Right ventricle myocardium inferior (tissue), 1 donor: Measurements from ENCODE around the gene GJC1. TPM values are rescaled to one million over a fixed set of nuclear protein-coding genes. Genes with fewer than 3 reads are reported as not detected.

Experiments used
- ATAC-seq: fragments of 200-7000 bp; cut with Tn5 transposase; one replicate; pipeline ENCODE4 v1.9.1; 2020; ENCODE audit warnings: mild to moderate bottlenecking, moderate library complexity
- DNase-seq: peaks from one replicate; pipeline ENCODE4 v3.0.0; 2021; ENCODE audit errors: missing footprints
- intact Hi-C: fragments of 100-400 bp; cut with DNase I; formaldehyde crosslinking; loops from one replicate; pipeline ENCODE4 v1.11.0; 2022
- total RNA-seq: library from RNA; stranded (reverse); fragmentation: NEBNext Ultra II Directional; extraction: Animal tissue kit (Norgen Biotek cat#: 25700); gene quantifications from one replicate; pipeline ENCODE4 v1.2.1, GENCODE V29; 2021
- donor health status: DM: no; HTN: yes; CAD: no; lungs with severe emphysema.

The GJC1 gene
- total RNA-seq, 1 donor from 2014 or later, result 21.9 TPM

- ATAC-seq (peak; percentile 20), DNase-seq (no peak)
- intact Hi-C loops, result no loop called here
These were observed 44.2 kb downstream of the GJC1 start for GRCh38 chr17:44785921-44786320.

- ATAC-seq (no peak), DNase-seq (no peak)
- intact Hi-C loops, result loop anchor here (1.0 kb wide), 1 partner anchor 47 kb away; no protein-coding TSS in a partner anchor
These were observed 47.7 kb downstream of the GJC1 start for GRCh38 chr17:44782326-44782850.

- intact Hi-C loops, result loop anchor here (1.0 kb wide), 1 partner anchor 48 kb away; no protein-coding TSS in a partner anchor
- ATAC-seq (peak; percentile 59), DNase-seq (no peak)
These were observed 48.3 kb downstream of the GJC1 start for GRCh38 chr17:44781551-44782325.

GRCh38 chr17:44780845-44781480, 49.1 kb downstream of the GJC1 start:
- DNase-seq (no peak), ATAC-seq (no peak)
- intact Hi-C loops, result no loop called here

GRCh38 chr17:44780161-44780560, 49.9 kb downstream of the GJC1 start:
- ATAC-seq (no peak), DNase-seq (no peak)
- intact Hi-C loops, result no loop called here

GRCh38 chr17:44779211-44780025, 50.7 kb downstream of the GJC1 start:
- DNase-seq (peak; percentile 88), ATAC-seq (peak; percentile 30)
- intact Hi-C loops, result loop anchor here (1.0 to 10.0 kb wide), 4 partner anchors 86 to 353 kb away; partner anchors contain the start of gene PLCD3

GRCh38 chr17:44778656-44779210, 51.4 kb downstream of the GJC1 start:
- intact Hi-C loops, result loop anchor here (1.0 to 10.0 kb wide), 4 partner anchors 87 to 354 kb away; partner anchors contain the start of gene PLCD3
- DNase-seq (no peak), ATAC-seq (no peak)

- no peak for DNase-seq
- intact Hi-C loops, result loop anchor here (5.0 to 10.0 kb wide), 3 partner anchors 265 to 355 kb away; partner anchors contain the start of gene PLCD3
- no peak for ATAC-seq
These were observed 52.4 kb downstream of the GJC1 start for GRCh38 chr17:44777394-44778348.

GRCh38 chr17:44776628-44777393, 53.3 kb downstream of the GJC1 start:
- intact Hi-C loops, result loop anchor here (5.0 to 10.0 kb wide), 3 partner anchors 265 to 355 kb away; partner anchors contain the start of gene PLCD3
- DNase-seq, result no peak
- ATAC-seq, result no peak

- DNase-seq (peak; percentile 84), ATAC-seq (no peak)
- intact Hi-C loops, result loop anchor here (1.0 to 10.0 kb wide), 6 partner anchors 89 to 356 kb away; partner anchors contain the start of gene PLCD3
These were observed 54.1 kb downstream of the GJC1 start for GRCh38 chr17:44775838-44776621.

GRCh38 chr17:44775136-44775837, 54.8 kb downstream of the GJC1 start:
- intact Hi-C loops, result loop anchor here (1.0 to 10.0 kb wide), 6 partner anchors 90 to 357 kb away; partner anchors contain the start of gene PLCD3
- ATAC-seq (peak; percentile 96), DNase-seq (peak; percentile 98)

- DNase-seq (peak; percentile 96), ATAC-seq (peak; percentile 74)
- intact Hi-C loops, result loop anchor here (1.0 to 10.0 kb wide), 6 partner anchors 91 to 358 kb away; partner anchors contain the start of gene PLCD3
These were observed 55.6 kb downstream of the GJC1 start for GRCh38 chr17:44774271-44775135.

- ATAC-seq (no peak), DNase-seq (no peak)
- intact Hi-C loops, result loop anchor here (10.0 kb wide), 1 partner anchor 332 kb away; no protein-coding TSS in a partner anchor
These were observed 56.9 kb downstream of the GJC1 start for GRCh38 chr17:44773140-44773539.
